ENCODE data around the gene HOXA3.

DNA sequence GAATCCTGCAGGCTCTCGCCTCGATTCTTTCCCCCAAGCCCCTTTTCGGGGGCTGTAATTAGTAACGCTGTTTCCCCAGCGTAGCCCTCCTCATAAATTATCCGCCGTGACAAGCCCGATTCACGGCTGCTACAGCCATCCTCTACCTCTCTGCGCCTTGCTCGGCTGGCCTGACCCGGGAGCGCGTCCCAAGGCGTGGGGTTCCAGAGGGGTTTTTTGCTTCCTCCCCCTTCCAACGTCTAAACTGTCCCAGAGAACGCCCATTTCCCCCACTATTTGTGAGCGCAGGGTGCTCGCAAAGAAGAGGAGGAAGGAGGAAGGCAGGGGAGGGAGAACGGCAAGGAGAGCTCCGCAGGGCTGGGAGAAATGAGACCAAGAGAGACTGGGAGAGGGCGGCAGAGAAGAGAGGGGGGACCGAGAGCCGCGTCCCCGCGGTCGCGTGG lies 9.8 kb downstream of the HOXA3 start:
- TF ChIP-seq, protein P1, sequence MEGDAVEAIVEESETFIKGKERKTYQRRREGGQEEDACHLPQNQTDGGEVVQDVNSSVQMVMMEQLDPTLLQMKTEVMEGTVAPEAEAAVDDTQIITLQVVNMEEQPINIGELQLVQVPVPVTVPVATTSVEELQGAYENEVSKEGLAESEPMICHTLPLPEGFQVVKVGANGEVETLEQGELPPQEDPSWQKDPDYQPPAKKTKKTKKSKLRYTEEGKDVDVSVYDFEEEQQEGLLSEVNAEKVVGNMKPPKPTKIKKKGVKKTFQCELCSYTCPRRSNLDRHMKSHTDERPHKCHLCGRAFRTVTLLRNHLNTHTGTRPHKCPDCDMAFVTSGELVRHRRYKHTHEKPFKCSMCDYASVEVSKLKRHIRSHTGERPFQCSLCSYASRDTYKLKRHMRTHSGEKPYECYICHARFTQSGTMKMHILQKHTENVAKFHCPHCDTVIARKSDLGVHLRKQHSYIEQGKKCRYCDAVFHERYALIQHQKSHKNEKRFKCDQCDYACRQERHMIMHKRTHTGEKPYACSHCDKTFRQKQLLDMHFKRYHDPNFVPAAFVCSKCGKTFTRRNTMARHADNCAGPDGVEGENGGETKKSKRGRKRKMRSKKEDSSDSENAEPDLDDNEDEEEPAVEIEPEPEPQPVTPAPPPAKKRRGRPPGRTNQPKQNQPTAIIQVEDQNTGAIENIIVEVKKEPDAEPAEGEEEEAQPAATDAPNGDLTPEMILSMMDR (IDR thresholded peaks at IDR 0.05), result no peak
- no peak for TF ChIP-seq FOXJ3 (CRISPR knock-in tag; IDR thresholded peaks at IDR 0.05; ENCODE audit: borderline replicate concordance)
- TF ChIP-seq, protein P2, sequence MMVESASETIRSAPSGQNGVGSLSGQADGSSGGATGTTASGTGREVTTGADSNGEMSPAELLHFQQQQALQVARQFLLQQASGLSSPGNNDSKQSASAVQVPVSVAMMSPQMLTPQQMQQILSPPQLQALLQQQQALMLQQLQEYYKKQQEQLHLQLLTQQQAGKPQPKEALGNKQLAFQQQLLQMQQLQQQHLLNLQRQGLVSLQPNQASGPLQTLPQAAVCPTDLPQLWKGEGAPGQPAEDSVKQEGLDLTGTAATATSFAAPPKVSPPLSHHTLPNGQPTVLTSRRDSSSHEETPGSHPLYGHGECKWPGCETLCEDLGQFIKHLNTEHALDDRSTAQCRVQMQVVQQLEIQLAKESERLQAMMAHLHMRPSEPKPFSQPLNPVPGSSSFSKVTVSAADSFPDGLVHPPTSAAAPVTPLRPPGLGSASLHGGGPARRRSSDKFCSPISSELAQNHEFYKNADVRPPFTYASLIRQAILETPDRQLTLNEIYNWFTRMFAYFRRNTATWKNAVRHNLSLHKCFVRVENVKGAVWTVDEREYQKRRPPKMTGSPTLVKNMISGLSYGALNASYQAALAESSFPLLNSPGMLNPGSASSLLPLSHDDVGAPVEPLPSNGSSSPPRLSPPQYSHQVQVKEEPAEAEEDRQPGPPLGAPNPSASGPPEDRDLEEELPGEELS (CRISPR knock-in tag; IDR thresholded peaks at IDR 0.05), result no peak
- TF ChIP-seq, protein P3, sequence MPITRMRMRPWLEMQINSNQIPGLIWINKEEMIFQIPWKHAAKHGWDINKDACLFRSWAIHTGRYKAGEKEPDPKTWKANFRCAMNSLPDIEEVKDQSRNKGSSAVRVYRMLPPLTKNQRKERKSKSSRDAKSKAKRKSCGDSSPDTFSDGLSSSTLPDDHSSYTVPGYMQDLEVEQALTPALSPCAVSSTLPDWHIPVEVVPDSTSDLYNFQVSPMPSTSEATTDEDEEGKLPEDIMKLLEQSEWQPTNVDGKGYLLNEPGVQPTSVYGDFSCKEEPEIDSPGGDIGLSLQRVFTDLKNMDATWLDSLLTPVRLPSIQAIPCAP (CRISPR knock-in tag; IDR thresholded peaks at IDR 0.05), result no peak
- TF ChIP-seq, protein P4, sequence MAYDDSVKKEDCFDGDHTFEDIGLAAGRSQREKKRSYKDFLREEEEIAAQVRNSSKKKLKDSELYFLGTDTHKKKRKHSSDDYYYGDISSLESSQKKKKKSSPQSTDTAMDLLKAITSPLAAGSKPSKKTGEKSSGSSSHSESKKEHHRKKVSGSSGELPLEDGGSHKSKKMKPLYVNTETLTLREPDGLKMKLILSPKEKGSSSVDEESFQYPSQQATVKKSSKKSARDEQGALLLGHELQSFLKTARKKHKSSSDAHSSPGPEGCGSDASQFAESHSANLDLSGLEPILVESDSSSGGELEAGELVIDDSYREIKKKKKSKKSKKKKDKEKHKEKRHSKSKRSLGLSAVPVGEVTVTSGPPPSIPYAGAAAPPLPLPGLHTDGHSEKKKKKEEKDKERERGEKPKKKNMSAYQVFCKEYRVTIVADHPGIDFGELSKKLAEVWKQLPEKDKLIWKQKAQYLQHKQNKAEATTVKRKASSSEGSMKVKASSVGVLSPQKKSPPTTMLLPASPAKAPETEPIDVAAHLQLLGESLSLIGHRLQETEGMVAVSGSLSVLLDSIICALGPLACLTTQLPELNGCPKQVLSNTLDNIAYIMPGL (CRISPR knock-in tag; IDR thresholded peaks at IDR 0.05), result no peak
- TF ChIP-seq, protein P5, sequence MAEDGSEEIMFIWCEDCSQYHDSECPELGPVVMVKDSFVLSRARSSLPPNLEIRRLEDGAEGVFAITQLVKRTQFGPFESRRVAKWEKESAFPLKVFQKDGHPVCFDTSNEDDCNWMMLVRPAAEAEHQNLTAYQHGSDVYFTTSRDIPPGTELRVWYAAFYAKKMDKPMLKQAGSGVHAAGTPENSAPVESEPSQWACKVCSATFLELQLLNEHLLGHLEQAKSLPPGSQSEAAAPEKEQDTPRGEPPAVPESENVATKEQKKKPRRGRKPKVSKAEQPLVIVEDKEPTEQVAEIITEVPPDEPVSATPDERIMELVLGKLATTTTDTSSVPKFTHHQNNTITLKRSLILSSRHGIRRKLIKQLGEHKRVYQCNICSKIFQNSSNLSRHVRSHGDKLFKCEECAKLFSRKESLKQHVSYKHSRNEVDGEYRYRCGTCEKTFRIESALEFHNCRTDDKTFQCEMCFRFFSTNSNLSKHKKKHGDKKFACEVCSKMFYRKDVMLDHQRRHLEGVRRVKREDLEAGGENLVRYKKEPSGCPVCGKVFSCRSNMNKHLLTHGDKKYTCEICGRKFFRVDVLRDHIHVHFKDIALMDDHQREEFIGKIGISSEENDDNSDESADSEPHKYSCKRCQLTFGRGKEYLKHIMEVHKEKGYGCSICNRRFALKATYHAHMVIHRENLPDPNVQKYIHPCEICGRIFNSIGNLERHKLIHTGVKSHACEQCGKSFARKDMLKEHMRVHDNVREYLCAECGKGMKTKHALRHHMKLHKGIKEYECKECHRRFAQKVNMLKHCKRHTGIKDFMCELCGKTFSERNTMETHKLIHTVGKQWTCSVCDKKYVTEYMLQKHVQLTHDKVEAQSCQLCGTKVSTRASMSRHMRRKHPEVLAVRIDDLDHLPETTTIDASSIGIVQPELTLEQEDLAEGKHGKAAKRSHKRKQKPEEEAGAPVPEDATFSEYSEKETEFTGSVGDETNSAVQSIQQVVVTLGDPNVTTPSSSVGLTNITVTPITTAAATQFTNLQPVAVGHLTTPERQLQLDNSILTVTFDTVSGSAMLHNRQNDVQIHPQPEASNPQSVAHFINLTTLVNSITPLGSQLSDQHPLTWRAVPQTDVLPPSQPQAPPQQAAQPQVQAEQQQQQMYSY (CRISPR knock-in tag; IDR thresholded peaks at IDR 0.05), result no peak
- TF ChIP-seq, protein P6, sequence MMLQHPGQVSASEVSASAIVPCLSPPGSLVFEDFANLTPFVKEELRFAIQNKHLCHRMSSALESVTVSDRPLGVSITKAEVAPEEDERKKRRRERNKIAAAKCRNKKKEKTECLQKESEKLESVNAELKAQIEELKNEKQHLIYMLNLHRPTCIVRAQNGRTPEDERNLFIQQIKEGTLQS (CRISPR knock-in tag; conservative IDR thresholded peaks at IDR 0.05), result no peak
- TF ChIP-seq SP1 (CRISPR knock-in tag; conservative IDR thresholded peaks at IDR 0.05), result no peak
- TF ChIP-seq, protein P7, sequence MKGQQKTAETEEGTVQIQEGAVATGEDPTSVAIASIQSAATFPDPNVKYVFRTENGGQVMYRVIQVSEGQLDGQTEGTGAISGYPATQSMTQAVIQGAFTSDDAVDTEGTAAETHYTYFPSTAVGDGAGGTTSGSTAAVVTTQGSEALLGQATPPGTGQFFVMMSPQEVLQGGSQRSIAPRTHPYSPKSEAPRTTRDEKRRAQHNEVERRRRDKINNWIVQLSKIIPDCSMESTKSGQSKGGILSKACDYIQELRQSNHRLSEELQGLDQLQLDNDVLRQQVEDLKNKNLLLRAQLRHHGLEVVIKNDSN (CRISPR knock-in tag; IDR thresholded peaks at IDR 0.05), result no peak
- no peak for TF ChIP-seq TEAD1 (CRISPR knock-in tag; IDR thresholded peaks at IDR 0.05)
- no peak for TF ChIP-seq SMAD3 (CRISPR knock-in tag; IDR thresholded peaks at IDR 0.05; ENCODE audit: borderline replicate concordance)

Measured in WTC11 (cell line).